Adrenal gland (tissue), 12 donors: ENCODE data around the gene PTX4. TPM values are rescaled to one million over a fixed set of nuclear protein-coding genes. Genes with fewer than 3 reads are reported as not detected.

Source experiments
- DNase-seq, 7 donors: peaks; one replicate each; pipeline ENCODE4 v3.0.0-alpha.2; 2019 to 2020
- H3K27ac ChIP-seq, 5 donors: fragments of 200-600 bp; sonication (generic) in 4 of 5; 1 replicate in 3 of 5; 2 replicates in 2 of 5; pipeline versions ENCODE4 v1.5.1 to v1.8.0; 2016 to 2020; ENCODE audit warnings: mild to moderate bottlenecking in 1 of 5
- H3K27me3 ChIP-seq: fragments of 200-600 bp; 2 replicates; pipeline ENCODE4 v1.8.0; 2021
- H3K36me3 ChIP-seq, 2 donors: fragments of 200-600 bp; replicated peaks in 1 of 2; 1 replicate in 1 of 2; 2 replicates in 1 of 2; pipeline versions ENCODE4 v1.5.1 to v1.8.0; 2018 to 2022
- H3K4me1 ChIP-seq, 2 donors: fragments of 200-600 bp; replicated peaks in 1 of 2; 1 replicate in 1 of 2; 2 replicates in 1 of 2; pipeline versions ENCODE4 v1.5.1 to v1.8.0; 2018 to 2021
- H3K4me3 ChIP-seq, 4 donors: fragments of 200-600 bp; sonication (generic) in 3 of 4; one replicate each; pipeline ENCODE4 v1.5.1; 2016 to 2018
- H3K9me3 ChIP-seq, 3 donors: fragments of 200-600 bp; sonication (generic) in 1 of 3; replicated peaks in 1 of 3; 1 replicate in 2 of 3; 2 replicates in 1 of 3; pipeline versions ENCODE4 v1.5.1 to v1.8.0; 2016 to 2021
- CTCF ChIP-seq, 6 experiments: fragments of 450-650 bp in 4 of 6; fragments of 200-600 bp in 2 of 6; sonication (generic) in 1 of 6; IDR thresholded peaks; 1 replicate in 5 of 6; 2 replicates in 1 of 6; pipeline versions ENCODE4 v1.5.1 to v1.8.0; 2016 to 2021; ENCODE audit warnings: antibody characterized with exemption in 6 of 6, mild to moderate bottlenecking in 2 of 6, moderate library complexity in 1 of 6
- POLR2A ChIP-seq, 2 donors: fragments of 450-650 bp; IDR thresholded peaks; one replicate each; pipeline ENCODE4 v1.6.1; 2017; ENCODE audit warnings: antibody characterized with exemption in 2 of 2, mild to moderate bottlenecking in 2 of 2, moderate library complexity in 1 of 2
- WGBS, 4 donors: extraction: QIAGEN DNeasy Blood & Tissue Kit in 2 of 4; methylation state at CpG; one replicate each; pipeline versions ENCODE4 v1.1.5 to v1.1.7; 2013 to 2017; 5-methylcytosine and 5-hydroxymethylcytosine counted together
- intact Hi-C, 2 donors: fragments of 100-400 bp; cut with DNase I; formaldehyde crosslinking; loops; one replicate each; pipeline versions ENCODE4 v1.14.1 to v1.15.0; 2022 to 2023
- polyA plus RNA-seq, 3 donors: library from polyadenylated mRNA; stranded (reverse); fragments of 200-250 nt in 2 of 3; fragments of 350-450 nt in 1 of 3; fragmentation: Illumina TruSeq in 1 of 3; extraction: RNeasy Lipid Tissue Mini Kit (QIAGEN cat#74804) in 1 of 3; gene quantifications; one replicate each; pipeline ENCODE4 v1.2.3, GENCODE V29; 2013 to 2014
- total RNA-seq, 9 donors: library from RNA; depleted of rRNA in 4 of 9; stranded (reverse); fragments of >200 nt in 4 of 9; fragments of 120-200 nt in 1 of 9; fragmentation: NEBNext Ultra II Directional in 1 of 9; extraction: Animal tissue kit (Norgen Biotek cat#: 25700) in 1 of 9; gene quantifications; one replicate each; pipeline versions ENCODE4 v1.1.0 to v1.2.4, GENCODE V29; 2013 to 2023
- donor health status: healthy with polysubstance abuse.
- donor health status: Bipolar disorder and iron deficiency.
- donor health status: DM: yes; HTN: yes; CAD: no.
- donor health status: DM: no; HTN: no; CAD: no.
- donor health status: DM: no; HTN: no; CAD: no.
- donor health status: DM: yes; HTN: yes; CAD: no.

The PTX4 gene
- total and polyA plus RNA-seq, 12 donors, result 0.16 to 1.4 (median 0.57) TPM; not detected in 4

GRCh38 chr16:1492082-1492922 lies 3.6 kb upstream of the PTX4 start:
- intact Hi-C loops, result no loop called here
- Histone ChIP-seq H3K4me3 (peak overlapping the region in 1 of 4 donors; percentile 69), H3K27ac (peak overlapping the region; percentile 21 to 91 (median 74)), H3K36me3 (peaks cover 0 to 25% of the 10 kb centered on the region in 2 donors), H3K4me1 (peaks cover 9 to 17% of the 10 kb centered on the region in 2 donors), H3K27me3 (no peaks in the 10 kb centered on the region), H3K9me3 (no peaks in the 10 kb centered on the region)
- WGBS, 4 donors, result 83 to 84% (median 84%) methylated on average over 22 to 23 of the region's 23 CpGs
- no peak for DNase-seq
- no peak for TF ChIP-seq POLR2A (IDR thresholded peaks at IDR 0.05)
- peak in 1 of 6 experiments; percentile 15 for TF ChIP-seq CTCF (IDR thresholded peaks at IDR 0.05)

- H3K4me1 ChIP-seq, result peaks cover 9 to 17% of the 10 kb centered on the region in 2 donors
- no peak for TF ChIP-seq POLR2A (IDR thresholded peaks at IDR 0.05)
- no peak for TF ChIP-seq CTCF (IDR thresholded peaks at IDR 0.05)
- peaks cover 0 to 17% of the 10 kb centered on the region in 2 donors for H3K36me3 ChIP-seq
- DNase-seq, result no peak
- WGBS, 4 donors, result 88 to 94% (median 92%) methylated on average over 12 of the region's 12 CpGs
- intact Hi-C loops, result no loop called here
- no peak overlapping the region for H3K4me3 ChIP-seq
- H3K9me3 ChIP-seq, result no peaks in the 10 kb centered on the region
- no peaks in the 10 kb centered on the region for H3K27me3 ChIP-seq
- no peak overlapping the region for H3K27ac ChIP-seq
These were observed 2.6 kb upstream of the PTX4 start for GRCh38 chr16:1491327-1491726.

- intact Hi-C loops, result no loop called here
- no peak for TF ChIP-seq POLR2A (IDR thresholded peaks at IDR 0.05)
- H3K4me1 ChIP-seq, result peaks cover 4 to 9% of the 10 kb centered on the region in 2 donors
- DNase-seq, result no peak
- H3K4me3 ChIP-seq, result no peak overlapping the region
- WGBS, 4 donors, result 91 to 94% (median 91%) methylated on average over 12 of the region's 12 CpGs
- no peaks in the 10 kb centered on the region for H3K9me3 ChIP-seq
- no peaks in the 10 kb centered on the region for H3K36me3 ChIP-seq
- no peaks in the 10 kb centered on the region for H3K27me3 ChIP-seq
- H3K27ac ChIP-seq, result no peak overlapping the region
These were observed 333 bp upstream of the PTX4 start for GRCh38 chr16:1489077-1489476.

GRCh38 chr16:1488054-1488601 lies 616 bp downstream of the PTX4 start:
- 75 to 93% (median 85%) methylated on average over 3 to 24 of the region's 24 CpGs for WGBS, 4 donors
- H3K27ac ChIP-seq, result no peak overlapping the region
- intact Hi-C loops, result no loop called here

More at GRCh38 chr16:1488054-1488601, 616 bp downstream of the PTX4 start:
- DNase-seq, result no peak
- Histone ChIP-seq H3K27me3 (no peaks in the 10 kb centered on the region), H3K4me1 (peaks cover 0 to 5% of the 10 kb centered on the region in 2 donors), H3K9me3 (no peaks in the 10 kb centered on the region), H3K36me3 (no peaks in the 10 kb centered on the region), H3K4me3 (no peak overlapping the region)
- no peak for TF ChIP-seq POLR2A (IDR thresholded peaks at IDR 0.05)
- no peak for TF ChIP-seq CTCF (IDR thresholded peaks at IDR 0.05)
